GM21529 (cell line): ENCODE results near the gene GNB5.

Experiments
- ATAC-seq: cut with Tn5 transposase; IDR thresholded peaks from one replicate; pipeline ENCODE4 v1.9.1; 2021; ENCODE audit not compliant: unreplicated experiment

Gene GNB5

DNA sequence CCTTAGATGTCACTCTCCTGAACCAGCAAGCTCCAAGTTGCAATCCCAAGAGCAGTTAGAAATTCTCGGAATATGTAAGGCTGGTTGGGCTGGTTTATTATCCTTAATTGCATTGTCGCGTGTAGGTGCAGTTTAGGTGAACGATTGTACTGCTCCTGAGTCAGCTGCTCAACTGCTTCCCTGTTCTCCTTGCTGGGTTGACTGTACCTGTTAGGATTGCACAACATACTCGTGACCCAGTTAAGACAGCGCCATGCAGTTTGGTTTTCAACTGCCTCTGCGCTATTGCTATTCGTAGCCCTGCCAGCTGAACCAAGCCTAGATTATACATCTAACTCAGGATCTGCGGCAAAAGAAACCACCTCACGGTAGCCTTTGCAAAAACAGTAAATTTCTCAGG, 119.6 kb downstream of the GNB5 start:
- no peak for ATAC-seq

DNA sequence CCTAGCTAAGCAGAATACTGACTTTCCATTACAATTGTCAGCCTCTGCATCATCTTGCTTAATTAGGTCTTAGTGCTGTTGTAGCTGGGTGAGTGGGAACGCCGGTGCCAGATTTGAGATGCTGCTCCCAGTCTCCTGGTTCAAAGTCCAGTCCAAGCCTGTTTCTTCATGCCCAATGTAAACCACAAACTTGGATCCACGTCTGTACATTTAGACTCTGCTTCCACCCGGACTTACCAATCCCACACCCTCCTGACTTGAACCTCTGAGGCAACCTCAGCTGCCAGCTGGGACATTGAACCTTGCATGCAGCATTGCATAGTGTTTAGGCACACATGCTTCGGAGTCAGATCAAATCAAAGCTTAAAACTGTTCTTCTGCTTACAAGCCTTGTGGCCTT, 121.6 kb downstream of the GNB5 start:
- no peak for ATAC-seq

DNA sequence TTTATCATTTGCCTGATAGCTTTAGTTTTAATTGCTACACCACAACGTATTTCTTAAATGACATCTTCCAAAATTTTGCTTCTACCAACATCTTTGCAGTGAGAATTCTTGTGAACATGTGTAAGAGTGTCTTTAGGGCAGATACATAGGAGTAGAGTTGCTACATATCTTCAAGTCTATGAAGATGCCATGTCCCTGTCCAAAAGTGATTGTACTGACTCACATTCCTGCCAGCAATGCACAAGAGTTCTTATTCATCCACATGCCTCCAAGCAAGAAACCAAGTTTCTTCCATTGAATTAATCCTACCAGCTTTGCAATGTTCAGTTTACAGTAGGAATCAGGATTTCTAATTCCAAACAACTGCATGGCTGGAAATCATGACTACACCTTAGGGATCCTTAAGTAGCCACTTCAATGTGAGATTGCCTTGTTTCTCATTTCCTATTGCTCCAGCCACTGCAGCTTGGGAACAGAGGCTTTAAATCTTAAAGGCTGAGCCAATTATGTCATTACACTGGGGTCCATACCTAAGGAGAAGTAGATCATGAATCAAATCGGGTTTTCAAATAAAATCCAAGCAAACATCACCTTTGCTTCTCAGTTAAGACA, 123.1 kb downstream of the GNB5 start:
- no peak for ATAC-seq

DNA sequence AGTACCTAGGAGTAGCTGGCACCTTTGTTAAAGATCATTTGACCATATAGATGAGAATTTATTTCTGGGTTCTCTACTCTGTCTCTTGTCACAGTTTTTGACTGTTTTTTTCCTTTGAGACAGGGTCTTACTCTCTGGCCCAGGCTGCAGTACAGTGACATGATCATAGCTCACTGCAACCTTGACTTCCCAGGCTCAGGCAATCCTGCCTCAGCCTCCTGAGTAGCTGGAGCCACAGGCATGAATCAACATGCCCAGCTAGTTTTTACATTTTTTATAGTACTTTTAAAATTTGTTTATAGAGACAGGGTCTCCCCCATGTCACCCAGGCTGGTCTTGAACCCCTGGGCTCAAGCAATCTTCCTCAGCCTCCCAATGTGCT, 123.7 kb downstream of the GNB5 start:
- ATAC-seq, result no peak

DNA sequence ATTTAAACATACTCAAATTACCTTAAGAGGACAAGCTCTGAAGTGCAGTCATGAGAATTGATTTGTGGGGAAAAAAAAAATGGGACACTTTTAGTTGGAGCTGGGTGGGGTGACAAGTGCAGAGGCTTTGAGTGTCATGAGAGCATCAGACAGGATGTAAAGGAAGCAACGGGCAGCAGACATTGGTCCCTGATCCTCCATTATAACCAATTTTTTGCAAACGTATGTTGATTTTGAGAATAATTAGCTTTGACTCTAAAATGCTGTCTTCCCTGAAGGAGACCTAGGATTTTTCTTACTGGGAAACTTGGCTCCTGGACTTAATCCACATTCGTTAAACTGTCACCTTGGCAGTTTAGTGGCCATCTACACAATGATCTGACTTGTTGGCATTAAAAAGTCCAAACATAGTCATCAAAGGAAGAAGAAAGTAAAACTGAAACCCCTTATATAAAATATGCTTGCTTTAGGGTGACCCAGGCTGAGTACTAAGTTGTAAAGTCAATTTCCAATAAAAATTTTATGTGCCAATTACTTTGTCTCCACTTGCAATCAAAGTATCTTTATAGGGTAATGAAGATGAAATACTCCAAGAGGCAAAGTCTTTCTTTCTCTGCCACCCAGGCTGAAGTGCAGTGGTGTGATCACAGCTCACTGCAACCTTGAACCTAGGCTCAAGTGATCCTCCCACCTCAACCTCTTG, 124.2 kb downstream of the GNB5 start:
- ATAC-seq, result no peak
